ENCODE results near the gene TMEM119.
"Not testable (repeated sequence)": the region's sequence is repeated elsewhere in the genome, so short reads cannot be mapped to it uniquely, and the experiment has no call there.

Gene TMEM119

GRCh38 chr12:108599541-108599940, 1.7 kb upstream of the TMEM119 start:
- DNase-seq, result no peak

GRCh38 chr12:108598553-108599250, 818 bp upstream of the TMEM119 start:
- DNase-seq, result no peak

DNA sequence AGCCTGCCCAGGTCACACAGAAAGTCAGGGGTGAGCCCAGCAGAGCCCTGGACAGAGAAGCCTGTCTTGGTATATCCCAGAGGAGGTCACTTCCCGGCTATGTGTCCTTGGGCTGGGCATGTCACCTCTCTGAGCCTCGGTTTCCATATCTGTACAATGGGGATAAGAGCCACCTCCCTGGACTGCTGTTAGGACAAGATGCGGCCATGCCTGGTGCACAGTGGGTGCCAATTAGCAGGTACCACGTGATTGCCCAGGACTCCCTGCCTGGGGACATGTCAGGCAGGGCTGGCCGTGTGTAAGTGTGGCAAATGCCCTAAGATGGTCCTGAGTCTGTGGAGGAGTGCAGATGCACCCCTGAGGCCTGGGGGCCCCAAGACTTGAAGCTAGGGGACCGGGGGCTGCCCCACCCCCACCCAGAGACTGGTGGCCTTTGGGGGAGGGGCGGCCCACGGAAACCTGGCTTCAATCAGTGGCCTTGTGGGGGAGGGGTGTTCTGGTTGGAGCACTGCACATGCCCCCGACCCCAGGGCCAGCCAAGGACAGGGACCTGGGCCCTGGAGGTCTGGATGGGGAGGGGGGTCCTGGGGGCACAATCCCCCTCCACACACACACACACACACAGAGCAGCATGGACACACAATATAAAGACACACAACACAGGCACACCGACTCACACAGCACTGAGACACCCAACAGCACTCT, 878 bp downstream of the TMEM119 start:
- DNase-seq, result no peak

- DNase-seq, result no peak
These were observed 1.9 kb downstream of the TMEM119 start for GRCh38 chr12:108595711-108596647.

DNA sequence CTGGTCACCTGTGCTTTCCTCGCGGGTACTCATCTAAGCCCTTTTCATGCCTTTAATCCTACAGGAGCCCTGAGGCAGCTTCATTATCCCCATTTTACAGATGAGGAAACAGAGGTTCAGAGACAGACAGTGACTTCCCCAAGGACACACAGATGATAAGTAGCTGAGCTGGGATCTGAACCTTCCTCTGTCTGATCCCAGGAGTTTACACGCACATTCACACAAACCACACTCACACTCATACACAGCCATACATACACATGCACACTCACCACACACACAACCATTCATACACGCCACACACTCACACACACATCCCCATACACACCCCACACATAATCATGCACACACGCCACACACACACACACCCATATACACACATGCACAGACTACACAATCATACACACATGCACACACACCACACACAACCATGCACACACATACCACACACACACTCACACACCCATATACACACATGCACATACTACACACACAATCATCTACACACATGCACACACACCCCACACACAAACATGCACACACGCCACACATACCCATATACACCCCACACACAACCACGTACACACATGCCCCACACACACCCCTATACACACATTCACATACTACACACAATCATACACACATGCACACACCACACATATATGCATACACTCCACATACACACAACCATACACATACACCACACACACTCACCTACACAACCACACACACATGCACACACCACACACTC, 2.7 kb downstream of the TMEM119 start:
- DNase-seq, result no peak

GRCh38 chr12:108594323-108594903, 3.5 kb downstream of the TMEM119 start:
- DNase-seq, result no peak

DNA sequence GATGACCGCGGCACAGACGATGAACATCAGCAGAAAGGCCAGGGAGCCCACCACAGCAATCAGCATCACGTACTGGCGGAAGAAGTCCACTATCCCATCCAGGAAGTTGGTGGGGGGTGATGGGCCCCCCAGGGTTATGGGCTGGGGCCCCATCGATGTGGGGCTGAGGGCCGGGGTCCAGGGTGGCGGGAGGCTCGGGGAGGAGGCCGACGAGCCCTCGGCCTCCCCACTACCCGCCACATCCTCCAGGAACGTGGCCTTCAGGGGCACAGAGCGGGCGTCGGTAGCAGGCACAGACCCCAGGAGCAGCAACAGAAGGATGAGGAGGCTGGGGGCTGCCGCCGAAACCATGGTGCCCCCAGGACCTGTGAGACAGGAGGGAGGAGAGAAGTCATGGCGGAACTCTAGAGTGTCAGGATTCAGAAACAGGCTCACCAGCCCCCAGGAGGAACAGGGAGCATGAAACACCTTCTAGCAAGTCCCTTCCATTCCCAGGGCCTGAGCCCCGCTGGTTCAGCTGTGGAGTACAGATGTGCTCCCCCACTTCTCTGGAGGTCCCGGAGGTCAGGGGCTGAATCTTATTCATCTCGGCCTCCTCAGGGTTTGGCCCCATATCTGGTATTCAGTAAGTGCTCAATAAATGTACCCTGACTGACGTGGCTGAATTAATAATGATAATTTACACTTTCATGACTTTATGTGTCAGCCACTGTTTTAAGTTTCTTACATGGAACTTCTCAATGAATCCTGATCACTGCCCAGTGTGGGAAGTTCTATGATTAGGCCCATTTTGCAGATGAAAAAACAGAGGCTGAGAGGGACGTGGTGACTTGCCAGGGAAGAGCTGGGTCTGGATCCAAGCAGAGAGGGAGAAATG, 5.6 kb downstream of the TMEM119 start:
- DNase-seq, result no peak

- no peak for DNase-seq
These were observed 6.5 kb downstream of the TMEM119 start for GRCh38 chr12:108591267-108591980.

- not testable (repeated sequence) for DNase-seq
These were observed 7.4 kb downstream of the TMEM119 start for GRCh38 chr12:108590463-108590862.

DNA sequence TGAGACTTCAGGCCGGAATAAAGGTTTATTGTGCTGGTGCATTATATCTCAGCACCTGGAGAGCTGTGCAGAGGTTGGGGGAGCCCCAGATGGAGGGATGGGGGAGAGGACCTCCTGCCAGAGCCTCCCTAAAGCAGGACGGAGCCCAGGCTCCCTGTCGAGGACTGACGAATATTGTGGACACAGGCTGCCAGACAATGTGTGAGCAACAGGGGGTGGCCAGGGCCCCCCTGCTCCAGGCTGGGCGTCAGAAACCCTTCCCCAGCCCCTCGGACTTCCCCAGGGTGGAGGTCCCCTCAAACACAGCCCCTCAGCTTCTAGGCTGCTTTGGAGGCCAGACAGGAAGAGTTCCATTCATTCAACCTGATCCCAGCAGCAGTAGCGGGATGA, 8.0 kb downstream of the TMEM119 start:
- DNase-seq, result no peak

- no peak for DNase-seq
These were observed 8.7 kb downstream of the TMEM119 start for GRCh38 chr12:108589028-108589839.

GRCh38 chr12:108587826-108588225, 10.1 kb downstream of the TMEM119 start:
- no peak for DNase-seq

- no peak for DNase-seq
These were observed 11.6 kb downstream of the TMEM119 start for GRCh38 chr12:108586306-108586705.

- DNase-seq, result no peak
These were observed 12.0 kb downstream of the TMEM119 start for GRCh38 chr12:108585864-108586263.

DNA sequence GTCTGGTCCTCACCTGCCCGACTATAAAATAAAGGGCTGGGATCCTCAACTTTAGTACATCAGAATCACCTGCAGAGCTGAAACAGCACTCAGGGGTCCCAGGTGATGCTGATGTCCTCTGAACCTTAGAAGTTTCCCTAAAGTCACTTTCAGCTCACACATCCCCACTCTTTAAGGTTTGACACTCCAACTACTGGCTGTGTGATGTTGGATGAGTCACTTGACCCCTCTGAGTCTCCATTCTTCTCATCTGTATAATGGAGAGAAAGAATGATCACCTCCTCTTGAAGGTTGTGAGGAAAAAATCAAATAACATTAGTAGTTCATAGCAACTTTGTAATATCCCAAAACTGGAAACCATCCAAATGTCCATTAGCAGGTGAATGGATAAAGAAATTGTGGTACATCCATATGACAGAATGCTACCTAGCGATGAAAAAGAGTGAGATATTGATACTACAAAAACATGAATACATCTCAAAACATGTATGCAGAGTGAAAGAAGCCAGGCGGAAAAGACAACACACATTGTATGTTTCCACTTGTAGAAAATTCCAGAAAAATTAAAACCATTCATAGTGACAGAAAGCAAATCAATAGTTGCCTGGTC, 13.3 kb downstream of the TMEM119 start:
- no peak for DNase-seq

GRCh38 chr12:108583991-108584390, 13.9 kb downstream of the TMEM119 start:
- DNase-seq, result no peak

DNA sequence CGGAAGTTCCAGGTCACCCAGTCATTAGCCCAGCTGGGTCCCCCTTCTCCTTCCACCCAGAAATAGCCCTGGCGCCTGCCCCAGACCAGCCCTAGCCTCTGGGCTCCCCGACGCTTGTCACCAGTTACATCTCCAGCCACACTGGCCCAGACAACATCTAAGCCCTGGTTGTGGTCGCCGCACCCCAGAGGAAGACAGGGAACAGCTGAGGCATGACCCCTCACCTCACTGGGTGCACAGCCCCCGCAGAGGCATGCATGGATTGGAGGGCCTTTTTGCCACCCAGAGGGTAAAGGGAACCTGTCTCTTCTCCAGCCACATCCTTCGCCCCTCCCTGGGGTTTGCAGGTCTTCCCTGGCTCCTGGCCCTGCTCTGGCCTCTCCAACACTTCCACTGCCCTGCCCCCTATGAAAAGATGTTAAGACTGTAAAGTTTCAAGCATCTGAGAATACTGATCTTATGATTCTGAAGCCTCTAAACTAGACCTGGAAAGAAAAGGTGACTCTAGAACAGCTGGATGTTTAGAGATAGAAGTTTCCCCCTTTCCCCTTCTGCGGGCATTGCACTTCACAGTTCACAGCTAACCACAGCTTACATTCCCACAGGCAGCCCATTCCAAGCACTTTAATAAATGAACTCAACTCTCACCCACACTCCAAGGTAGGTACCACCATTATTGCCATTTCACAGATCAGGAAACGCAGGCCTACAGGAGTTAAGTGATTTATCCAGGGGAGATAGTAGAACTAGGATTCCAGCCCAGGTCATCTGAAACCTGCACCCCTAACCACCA, 14.7 kb downstream of the TMEM119 start:
- DNase-seq, result no peak

DNA sequence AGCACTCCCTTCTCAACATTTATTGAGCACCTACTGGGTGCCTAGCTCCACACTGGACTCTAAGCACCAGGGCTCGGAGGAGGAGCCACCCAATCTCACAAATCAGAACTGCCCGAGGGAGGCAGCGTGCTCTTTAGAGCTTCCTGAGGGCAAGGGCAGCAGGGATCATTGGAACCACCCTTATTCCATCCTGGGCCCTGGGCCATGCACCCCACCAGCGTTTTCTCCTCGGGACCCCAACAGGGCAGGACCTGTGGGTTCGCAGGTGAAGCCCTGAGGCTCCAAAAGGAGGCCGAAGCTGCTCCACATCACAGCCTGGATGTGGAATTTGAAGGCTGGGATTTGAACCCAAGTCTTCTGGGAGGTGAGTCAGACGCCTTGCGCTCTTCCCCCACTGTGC, 15.4 kb downstream of the TMEM119 start:
- DNase-seq, result no peak

Data from central memory CD4-positive, alpha-beta T cell (primary cell).